ENCODE data around the gene GOLGA8G.
"Not testable (repeated sequence)": the region's sequence is repeated elsewhere in the genome, so short reads cannot be mapped to it uniquely, and the experiment has no call there.

GOLGA8G gene, protein sequence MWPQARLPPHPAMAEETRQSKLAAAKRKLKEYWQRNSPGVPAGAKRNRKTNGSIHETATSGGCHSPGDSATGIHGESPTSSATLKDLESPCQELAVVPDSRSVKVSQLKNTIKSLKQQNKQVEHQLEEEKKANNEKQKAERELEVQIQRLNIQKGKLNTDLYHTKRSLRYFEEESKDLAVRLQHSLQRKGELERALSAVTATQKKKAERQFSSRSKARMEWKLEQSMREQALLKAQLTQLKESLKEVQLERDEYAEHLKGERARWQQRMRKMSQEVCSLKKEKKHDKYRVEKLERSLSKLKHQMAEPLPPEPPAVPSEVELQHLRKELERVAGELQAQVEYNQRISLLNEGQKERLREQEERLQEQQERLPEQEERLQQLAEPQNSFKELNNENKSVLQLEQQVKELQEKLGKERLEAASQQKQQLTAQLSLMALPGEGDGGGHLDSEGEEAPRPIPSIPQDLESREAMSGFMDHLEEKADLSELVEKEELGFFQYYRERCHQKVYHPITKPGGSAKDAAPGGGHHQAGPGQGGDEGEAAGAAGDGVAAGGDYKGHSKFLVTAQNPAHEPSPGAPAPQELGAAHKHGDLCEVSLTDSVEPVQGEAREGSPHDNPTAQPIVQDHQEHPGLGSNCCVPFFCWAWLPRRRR

DNA sequence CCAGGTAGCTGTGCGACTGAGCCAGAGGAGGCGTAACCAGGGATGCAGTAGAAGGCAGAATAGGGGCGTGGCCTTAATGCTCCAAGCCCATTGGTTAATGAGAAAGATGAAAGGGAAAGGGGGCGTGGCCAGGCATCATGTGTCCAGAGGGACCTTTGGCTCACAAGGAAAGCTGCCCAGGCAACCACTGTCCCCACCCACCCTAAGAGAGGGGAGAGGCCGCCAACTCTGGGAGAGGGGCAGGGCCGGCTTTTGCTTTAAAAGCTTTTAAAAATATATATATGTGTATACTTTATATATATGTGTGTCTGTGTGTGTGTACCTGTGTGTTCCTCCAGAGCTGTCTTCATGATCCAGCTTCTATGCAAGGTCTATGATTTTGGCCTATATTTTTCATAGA lies at the start of gene GOLGA8G:
TSS of gene GOLGA8G (minus strand) at position 18 of the 400 bp plus-strand sequence. CDS start 62 bp downstream, outside the sequence.
- DNase-seq = not testable (repeated sequence)

DNA sequence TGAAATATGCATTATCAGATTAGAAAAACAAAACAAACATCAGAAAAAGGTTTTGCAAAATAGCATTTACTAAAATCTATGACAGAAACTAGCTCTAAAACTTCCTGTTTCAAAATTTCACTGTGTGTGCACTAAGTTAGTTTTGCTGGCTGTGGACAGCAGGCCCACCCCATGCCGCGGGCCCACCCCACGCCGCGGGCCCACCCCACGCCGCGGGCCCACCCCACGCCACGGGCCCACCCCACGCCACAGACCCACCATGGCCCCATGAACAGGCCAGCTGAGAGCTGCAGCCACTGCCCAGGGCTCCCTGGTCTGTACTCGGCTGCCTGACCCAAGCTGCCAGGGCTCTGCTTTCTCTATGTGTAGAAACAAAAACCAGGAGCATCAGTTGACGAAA lies 40.6 kb upstream of the GOLGA8G start:
- DNase-seq = not testable (repeated sequence)

DNA sequence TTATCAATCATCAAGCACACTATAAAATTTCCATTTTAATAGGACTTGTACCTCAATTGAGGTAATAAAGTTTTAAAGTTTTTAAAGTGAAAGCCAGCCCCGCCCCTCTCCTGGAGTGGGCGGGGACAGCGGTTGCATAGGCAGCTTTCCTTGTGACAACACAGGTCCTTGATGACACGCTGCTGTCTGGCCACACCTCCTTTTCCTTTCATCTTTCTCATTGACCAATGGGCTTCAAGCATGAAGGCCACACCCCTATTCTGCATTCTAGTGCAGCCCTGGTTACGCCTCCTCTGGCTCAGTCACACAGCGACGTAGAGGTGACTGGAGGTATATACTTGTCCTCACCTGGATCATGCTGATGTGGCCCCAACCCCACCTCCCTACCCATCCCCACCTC lies 20.5 kb upstream of the GOLGA8G start, which contains the start of gene GOLGA6L25:
TSS of gene GOLGA6L25 (plus strand) at position 301 of the 400 bp plus-strand sequence. CDS start at position 362, 61 bp downstream.
- not testable (repeated sequence) for DNase-seq

DNA sequence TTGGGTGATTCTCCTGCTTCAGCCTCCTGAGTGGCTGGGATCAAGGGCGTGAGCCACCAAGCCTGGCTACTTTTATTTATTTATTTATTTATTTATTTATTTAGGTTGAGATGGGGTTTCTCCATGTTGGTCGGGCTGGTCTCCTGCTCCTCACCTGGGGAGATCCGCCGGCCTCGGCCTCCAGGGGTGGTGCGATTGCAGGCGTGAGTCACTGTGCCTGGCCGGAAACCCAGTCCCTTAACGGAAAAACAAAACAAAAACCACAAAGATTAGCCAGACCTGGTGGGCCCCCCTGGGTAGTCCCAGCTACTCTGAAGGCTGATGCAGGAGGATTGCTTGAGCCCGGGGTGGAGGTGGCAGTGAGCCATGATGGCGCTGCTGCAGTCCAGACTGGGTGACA lies 17.6 kb downstream of the GOLGA8G start:
- not testable (repeated sequence) for DNase-seq

DNA sequence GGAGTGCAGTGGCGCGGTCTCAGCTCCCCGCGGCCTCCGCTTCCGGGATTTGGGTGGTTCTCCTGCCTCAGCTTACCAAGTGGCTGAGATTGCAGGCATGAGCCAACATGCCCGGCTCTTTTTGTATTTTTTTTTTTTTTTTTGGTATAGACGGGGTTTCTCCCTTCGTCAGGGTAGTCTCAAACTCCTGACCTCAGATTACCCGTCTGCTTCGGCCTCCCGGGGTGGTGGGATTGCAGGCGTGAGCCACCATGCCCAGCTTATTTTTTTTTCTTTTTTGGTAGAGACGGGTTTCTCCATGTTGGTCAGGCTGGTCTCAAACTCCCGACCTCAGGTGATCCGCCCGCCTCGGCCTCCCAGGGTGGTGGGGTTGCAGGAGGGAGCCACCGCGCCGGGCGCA lies 18.6 kb downstream of the GOLGA8G start:
- DNase-seq = not testable (repeated sequence)

DNA sequence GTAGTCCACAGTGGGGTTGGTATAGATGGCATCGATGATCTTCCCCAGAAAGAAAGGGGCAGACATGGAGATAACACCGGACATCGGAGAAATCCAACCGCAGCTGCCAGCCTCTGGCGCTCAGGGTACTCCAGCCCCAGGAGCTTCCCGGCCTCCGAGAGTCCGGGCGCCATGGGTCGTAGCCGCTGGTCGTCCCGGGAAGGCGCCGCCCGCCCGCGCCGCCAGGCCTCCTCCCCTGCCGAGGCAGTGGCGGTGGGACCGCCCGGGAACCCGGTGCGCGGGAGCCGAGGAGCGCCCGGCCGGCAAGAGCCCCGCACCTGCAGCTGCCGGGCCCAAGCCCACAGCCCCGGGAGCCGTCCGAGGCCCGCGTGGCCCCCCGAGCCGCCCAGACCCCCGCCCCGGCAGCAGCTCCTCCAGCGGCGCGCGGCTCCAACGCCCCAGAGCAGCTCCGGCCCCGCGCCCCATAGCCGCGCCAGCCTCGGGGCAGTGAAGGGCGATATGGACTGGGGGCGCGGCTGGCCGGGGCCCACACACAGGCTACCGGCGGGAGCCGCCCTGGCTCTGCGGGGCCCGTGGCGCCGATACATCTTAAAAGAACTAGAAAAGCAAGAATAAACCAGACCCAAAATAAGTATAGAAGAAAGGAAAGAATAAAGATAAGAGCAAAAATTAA lies 24.4 kb downstream of the GOLGA8G start:
- DNase-seq = not testable (repeated sequence)

DNA sequence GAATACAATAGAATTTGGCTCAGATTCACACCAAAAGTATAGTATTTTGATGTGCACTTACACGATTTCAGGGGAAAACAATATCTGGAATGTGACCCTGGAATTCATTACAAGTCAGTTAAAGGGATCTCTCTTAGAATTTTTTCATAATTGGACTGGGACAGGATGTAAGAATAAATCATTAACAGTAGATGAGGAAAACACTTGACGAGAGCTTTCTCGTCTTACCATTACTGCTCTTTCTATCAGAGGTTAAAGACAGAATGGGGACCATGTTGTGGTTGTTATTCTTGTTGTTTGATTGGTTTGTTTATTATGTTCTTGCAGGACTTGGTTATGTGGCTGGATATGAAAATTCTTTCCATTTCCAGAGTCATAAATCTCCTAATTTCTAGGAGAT lies 51.4 kb downstream of the GOLGA8G start:
- DNase-seq = not testable (repeated sequence)
